ENCODE results near the gene MRPL24.
A peak's percentile ranks its signal among the peaks of the same experiment; 100 is the strongest.
"Not testable (repeated sequence)": the region's sequence is repeated elsewhere in the genome, so short reads cannot be mapped to it uniquely, and the experiment has no call there.

The MRPL24 gene

GRCh38 chr1:156760796-156761104 is 19.9 kb upstream of the MRPL24 start:
- no peak overlapping the region for H3K4me3 ChIP-seq (ENCODE audit: low read length)
- no peak for TF ChIP-seq CTCF (IDR thresholded peaks at IDR 0.05; ENCODE audit: insufficient read depth, low read depth, low read length, missing control alignments)
- no peak for DNase-seq (ENCODE audit: low read depth)

- no peak for TF ChIP-seq CTCF (IDR thresholded peaks at IDR 0.05; ENCODE audit: insufficient read depth, low read depth, low read length, missing control alignments)
- H3K4me3 ChIP-seq (ENCODE audit: low read length): no peak overlapping the region
- DNase-seq (ENCODE audit: low read depth): peak; percentile 33
These were observed 19.4 kb upstream of the MRPL24 start for GRCh38 chr1:156760092-156760795.

GRCh38 chr1:156757572-156758253 is 16.8 kb upstream of the MRPL24 start:
- not testable (repeated sequence) for DNase-seq (ENCODE audit: low read depth); H3K4me3 ChIP-seq (ENCODE audit: low read length)

GRCh38 chr1:156756355-156756754 is 15.5 kb upstream of the MRPL24 start:
- no peak for DNase-seq (ENCODE audit: low read depth)
- TF ChIP-seq CTCF (IDR thresholded peaks at IDR 0.05; ENCODE audit: insufficient read depth, low read depth, low read length, missing control alignments): no peak
- no peak overlapping the region for H3K4me3 ChIP-seq (ENCODE audit: low read length)

GRCh38 chr1:156755527-156755950 is 14.7 kb upstream of the MRPL24 start:
- no peak for TF ChIP-seq CTCF (IDR thresholded peaks at IDR 0.05; ENCODE audit: insufficient read depth, low read depth, low read length, missing control alignments)
- DNase-seq (ENCODE audit: low read depth): no peak
- H3K4me3 ChIP-seq (ENCODE audit: low read length): no peak overlapping the region

GRCh38 chr1:156754219-156754618 is 13.3 kb upstream of the MRPL24 start:
- DNase-seq (ENCODE audit: low read depth): no peak
- TF ChIP-seq CTCF (IDR thresholded peaks at IDR 0.05; ENCODE audit: insufficient read depth, low read depth, low read length, missing control alignments): no peak

GRCh38 chr1:156752843-156753482 is 12.1 kb upstream of the MRPL24 start:
- no peak for TF ChIP-seq CTCF (IDR thresholded peaks at IDR 0.05; ENCODE audit: insufficient read depth, low read depth, low read length, missing control alignments)
- H3K4me3 ChIP-seq (ENCODE audit: low read length): peak overlapping the region; percentile 84
- DNase-seq (ENCODE audit: low read depth): peak; percentile 18

More at GRCh38 chr1:156754219-156754618, 13.3 kb upstream of the MRPL24 start:
- H3K4me3 ChIP-seq (ENCODE audit: low read length): no peak overlapping the region
